HEK293 (cell line): ENCODE results near the gene FTO.
A peak's percentile ranks its signal among the peaks of the same experiment; 100 is the strongest.

Experiments used
- CTCF ChIA-PET: fragments of 350-600 bp; formaldehyde crosslinking; extraction: SDS; loops from one replicate; lab custom pipeline; 2021; ENCODE audit warnings: antibody characterized with exemption; lab: Yijun Ruan, JAX
- POLR2A ChIA-PET: fragments of 300-600 bp; formaldehyde crosslinking; extraction: SDS; loops from one replicate; lab custom pipeline; 2020; ENCODE audit warnings: antibody characterized with exemption, inconsistent platforms; lab: Yijun Ruan, JAX
- H3K27ac ChIP-seq: fragments of 200-500 bp; sonication (Bioruptor generic); 2 replicates; pipeline ENCODE4 v1.5.1; 2014; ENCODE audit warnings: low read depth, low read length, control low read depth, inconsistent platforms; ENCODE audit errors: extremely low read depth
- H3K36me3 ChIP-seq, 2 experiments: fragments of 200-500 bp in 1 of 2; sonication (Bioruptor generic) in 1 of 2; 1 replicate in 1 of 2; 2 replicates in 1 of 2; pipeline ENCODE4 v1.5.1; 2014 to 2017; ENCODE audit warnings: inconsistent platforms in 2 of 2, low read length in 2 of 2; ENCODE audit not compliant: control insufficient read depth in 2 of 2, insufficient read depth in 1 of 2
- H3K4me1 ChIP-seq: fragments of 200-500 bp; sonication (Bioruptor generic); 2 replicates; pipeline ENCODE4 v1.5.1; 2014; ENCODE audit warnings: mild to moderate bottlenecking, low read length, inconsistent platforms; ENCODE audit not compliant: control insufficient read depth, insufficient read depth
- H3K4me3 ChIP-seq: 2 replicates; pipeline ENCODE4 v1.5.1; 2011; ENCODE audit warnings: low read depth, mild to moderate bottlenecking, control low read depth, low read length, moderate library complexity
- H3K9me3 ChIP-seq: fragments of 200-500 bp; sonication (Bioruptor generic); 2 replicates; pipeline ENCODE4 v1.5.1; 2014; ENCODE audit warnings: low read depth, low read length, inconsistent platforms; ENCODE audit not compliant: control insufficient read depth, insufficient read depth
- ELK4 ChIP-seq: IDR thresholded peaks from 2 replicates; pipeline ENCODE4 v1.6.1; 2011; ENCODE audit warnings: mild to moderate bottlenecking, low read depth, low read length, borderline replicate concordance
- GLI2 ChIP-seq: fragments of 450-650 bp; formaldehyde crosslinking; IDR thresholded peaks from 2 replicates; pipeline ENCODE4; 2017; ENCODE audit warnings: missing biosample characterization, missing genetic modification characterization, low read depth, borderline replicate concordance
- GLI4 ChIP-seq: fragments of 450-650 bp; formaldehyde crosslinking; IDR thresholded peaks from 2 replicates; pipeline ENCODE4 v1.5.1; 2016; ENCODE audit warnings: missing biosample characterization, missing genetic modification characterization
- HOXA7 ChIP-seq: sonication (generic); formaldehyde crosslinking; IDR thresholded peaks from 2 replicates; pipeline ENCODE4 v1.8.1; 2022; ENCODE audit warnings: missing genetic modification reagents, borderline replicate concordance
- KLF16 ChIP-seq: fragments of 450-650 bp; formaldehyde crosslinking; IDR thresholded peaks from 2 replicates; pipeline ENCODE4 v1.5.1; 2017; ENCODE audit warnings: missing biosample characterization, missing genetic modification characterization
- KLF7 ChIP-seq: fragments of 450-650 bp; formaldehyde crosslinking; IDR thresholded peaks from 2 replicates; pipeline ENCODE4 v1.5.1; 2016; ENCODE audit warnings: missing biosample characterization, missing genetic modification characterization, borderline replicate concordance
- PBX3 ChIP-seq: sonication (generic); formaldehyde crosslinking; IDR thresholded peaks from 2 replicates; pipeline ENCODE4 v1.8.1; 2022; ENCODE audit warnings: mild to moderate bottlenecking, moderate library complexity, missing genetic modification reagents
- SCRT1 ChIP-seq: fragments of 450-650 bp; formaldehyde crosslinking; IDR thresholded peaks from 2 replicates; pipeline ENCODE4 v1.5.1; 2016; ENCODE audit warnings: missing biosample characterization, missing genetic modification characterization, borderline replicate concordance
- TCF7L2 ChIP-seq: IDR thresholded peaks from 2 replicates; pipeline ENCODE4 v1.6.1; 2011; ENCODE audit warnings: low read depth, mild to moderate bottlenecking, inconsistent platforms, low read length, moderate library complexity, borderline replicate concordance
- ZBTB8A ChIP-seq: fragments of 450-650 bp; formaldehyde crosslinking; IDR thresholded peaks from 2 replicates; pipeline ENCODE4 v1.5.1; 2016; ENCODE audit warnings: missing biosample characterization, missing genetic modification characterization
- ZNF114 ChIP-seq: fragments of 450-650 bp; formaldehyde crosslinking; IDR thresholded peaks from 2 replicates; pipeline ENCODE4 v1.5.0; 2017; ENCODE audit warnings: missing biosample characterization, missing genetic modification characterization
- ZNF292 ChIP-seq: fragments of 450-650 bp; formaldehyde crosslinking; IDR thresholded peaks from 2 replicates; pipeline ENCODE4 v1.5.1; 2016; ENCODE audit warnings: low read depth, missing biosample characterization, missing genetic modification characterization, borderline replicate concordance
- ZNF501 ChIP-seq: fragments of 450-650 bp; formaldehyde crosslinking; IDR thresholded peaks from 2 replicates; pipeline ENCODE4 v1.5.1; 2016; ENCODE audit warnings: missing biosample characterization, missing genetic modification characterization
- ZNF843 ChIP-seq: fragments of 450-650 bp; formaldehyde crosslinking; IDR thresholded peaks from 2 replicates; pipeline ENCODE4 v1.5.1; 2016; ENCODE audit warnings: missing biosample characterization, missing genetic modification characterization
- ZSCAN16 ChIP-seq: fragments of 450-650 bp; formaldehyde crosslinking; IDR thresholded peaks from 2 replicates; pipeline ENCODE4 v1.5.1; 2016; ENCODE audit warnings: missing biosample characterization, missing genetic modification characterization
- TF ChIP-seq, protein P1 (sequence below): fragments of 450-650 bp; formaldehyde crosslinking; IDR thresholded peaks from 2 replicates; pipeline ENCODE4 v1.5.0; 2017; ENCODE audit warnings: missing biosample characterization, missing genetic modification characterization, borderline replicate concordance
- TF ChIP-seq, protein P2 (sequence below): fragments of 450-650 bp; formaldehyde crosslinking; conservative IDR thresholded peaks from 2 replicates; pipeline ENCODE4 v1.5.1; 2016; ENCODE audit warnings: low read depth, missing biosample characterization, missing genetic modification characterization
- TF ChIP-seq, protein P3 (sequence below): fragments of 450-650 bp; formaldehyde crosslinking; IDR thresholded peaks from 2 replicates; pipeline ENCODE4 v1.5.1; 2017; ENCODE audit warnings: missing biosample characterization, missing genetic modification characterization

FTO gene

GRCh38 chr16:53936052-53936451, 232.1 kb downstream of the FTO start:
- H3K4me3 ChIP-seq = no peak overlapping the region
- POLR2A ChIA-PET = no interaction called here
- CTCF ChIA-PET = no interaction called here
- H3K27ac ChIP-seq = no peak overlapping the region
- no peaks in the 10 kb centered on the region for H3K36me3 ChIP-seq
- H3K4me1 ChIP-seq = peaks cover 7% of the 10 kb centered on the region; the same call in 1 of the 2 replicates
- TF ChIP-seq GLI2 (tag by site-specific recombination) (no peak), KLF7 (tag by site-specific recombination) (no peak), ZNF114 (tag by site-specific recombination) (no peak), KLF16 (no peak), HOXA7 (CRISPR knock-in tag) (no peak), ZNF501 (tag by site-specific recombination) (no peak), GLI4 (tag by site-specific recombination) (no peak), ZSCAN16 (no peak), ZNF292 (no peak), PBX3 (CRISPR knock-in tag) (no peak)
- TF ChIP-seq, protein P1, sequence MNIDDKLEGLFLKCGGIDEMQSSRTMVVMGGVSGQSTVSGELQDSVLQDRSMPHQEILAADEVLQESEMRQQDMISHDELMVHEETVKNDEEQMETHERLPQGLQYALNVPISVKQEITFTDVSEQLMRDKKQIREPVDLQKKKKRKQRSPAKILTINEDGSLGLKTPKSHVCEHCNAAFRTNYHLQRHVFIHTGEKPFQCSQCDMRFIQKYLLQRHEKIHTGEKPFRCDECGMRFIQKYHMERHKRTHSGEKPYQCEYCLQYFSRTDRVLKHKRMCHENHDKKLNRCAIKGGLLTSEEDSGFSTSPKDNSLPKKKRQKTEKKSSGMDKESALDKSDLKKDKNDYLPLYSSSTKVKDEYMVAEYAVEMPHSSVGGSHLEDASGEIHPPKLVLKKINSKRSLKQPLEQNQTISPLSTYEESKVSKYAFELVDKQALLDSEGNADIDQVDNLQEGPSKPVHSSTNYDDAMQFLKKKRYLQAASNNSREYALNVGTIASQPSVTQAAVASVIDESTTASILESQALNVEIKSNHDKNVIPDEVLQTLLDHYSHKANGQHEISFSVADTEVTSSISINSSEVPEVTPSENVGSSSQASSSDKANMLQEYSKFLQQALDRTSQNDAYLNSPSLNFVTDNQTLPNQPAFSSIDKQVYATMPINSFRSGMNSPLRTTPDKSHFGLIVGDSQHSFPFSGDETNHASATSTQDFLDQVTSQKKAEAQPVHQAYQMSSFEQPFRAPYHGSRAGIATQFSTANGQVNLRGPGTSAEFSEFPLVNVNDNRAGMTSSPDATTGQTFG (tag by site-specific recombination) = no peak
- TF ChIP-seq, protein P2, sequence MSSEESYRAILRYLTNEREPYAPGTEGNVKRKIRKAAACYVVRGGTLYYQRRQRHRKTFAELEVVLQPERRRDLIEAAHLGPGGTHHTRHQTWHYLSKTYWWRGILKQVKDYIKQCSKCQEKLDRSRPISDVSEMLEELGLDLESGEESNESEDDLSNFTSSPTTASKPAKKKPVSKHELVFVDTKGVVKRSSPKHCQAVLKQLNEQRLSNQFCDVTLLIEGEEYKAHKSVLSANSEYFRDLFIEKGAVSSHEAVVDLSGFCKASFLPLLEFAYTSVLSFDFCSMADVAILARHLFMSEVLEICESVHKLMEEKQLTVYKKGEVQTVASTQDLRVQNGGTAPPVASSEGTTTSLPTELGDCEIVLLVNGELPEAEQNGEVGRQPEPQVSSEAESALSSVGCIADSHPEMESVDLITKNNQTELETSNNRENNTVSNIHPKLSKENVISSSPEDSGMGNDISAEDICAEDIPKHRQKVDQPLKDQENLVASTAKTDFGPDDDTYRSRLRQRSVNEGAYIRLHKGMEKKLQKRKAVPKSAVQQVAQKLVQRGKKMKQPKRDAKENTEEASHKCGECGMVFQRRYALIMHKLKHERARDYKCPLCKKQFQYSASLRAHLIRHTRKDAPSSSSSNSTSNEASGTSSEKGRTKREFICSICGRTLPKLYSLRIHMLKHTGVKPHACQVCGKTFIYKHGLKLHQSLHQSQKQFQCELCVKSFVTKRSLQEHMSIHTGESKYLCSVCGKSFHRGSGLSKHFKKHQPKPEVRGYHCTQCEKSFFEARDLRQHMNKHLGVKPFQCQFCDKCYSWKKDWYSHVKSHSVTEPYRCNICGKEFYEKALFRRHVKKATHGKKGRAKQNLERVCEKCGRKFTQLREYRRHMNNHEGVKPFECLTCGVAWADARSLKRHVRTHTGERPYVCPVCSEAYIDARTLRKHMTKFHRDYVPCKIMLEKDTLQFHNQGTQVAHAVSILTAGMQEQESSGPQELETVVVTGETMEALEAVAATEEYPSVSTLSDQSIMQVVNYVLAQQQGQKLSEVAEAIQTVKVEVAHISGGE (tag by site-specific recombination) = no peak
- no peaks in the 10 kb centered on the region for H3K9me3 ChIP-seq

GRCh38 chr16:53936529-53936928, 232.6 kb downstream of the FTO start:
- Histone ChIP-seq H3K4me3 (no peak overlapping the region), H3K27ac (no peak overlapping the region), H3K4me1 (peaks cover 7% of the 10 kb centered on the region; the same call in 1 of the 2 replicates), H3K36me3 (no peaks in the 10 kb centered on the region), H3K9me3 (no peaks in the 10 kb centered on the region)
- ChIA-PET POLR2A (no interaction called here), CTCF (interaction anchor here (0.9 kb wide), 1 partner anchor 45 kb away, joined by 5 read pairs; no protein-coding TSS in a partner anchor)
- TF ChIP-seq ELK4 (no peak), TCF7L2 (peak; percentile 74; the same call in 1 of the 2 replicates), ZBTB8A (tag by site-specific recombination) (no peak), SCRT1 (tag by site-specific recombination) (no peak), ZNF843 (no peak)
- TF ChIP-seq, protein P3, sequence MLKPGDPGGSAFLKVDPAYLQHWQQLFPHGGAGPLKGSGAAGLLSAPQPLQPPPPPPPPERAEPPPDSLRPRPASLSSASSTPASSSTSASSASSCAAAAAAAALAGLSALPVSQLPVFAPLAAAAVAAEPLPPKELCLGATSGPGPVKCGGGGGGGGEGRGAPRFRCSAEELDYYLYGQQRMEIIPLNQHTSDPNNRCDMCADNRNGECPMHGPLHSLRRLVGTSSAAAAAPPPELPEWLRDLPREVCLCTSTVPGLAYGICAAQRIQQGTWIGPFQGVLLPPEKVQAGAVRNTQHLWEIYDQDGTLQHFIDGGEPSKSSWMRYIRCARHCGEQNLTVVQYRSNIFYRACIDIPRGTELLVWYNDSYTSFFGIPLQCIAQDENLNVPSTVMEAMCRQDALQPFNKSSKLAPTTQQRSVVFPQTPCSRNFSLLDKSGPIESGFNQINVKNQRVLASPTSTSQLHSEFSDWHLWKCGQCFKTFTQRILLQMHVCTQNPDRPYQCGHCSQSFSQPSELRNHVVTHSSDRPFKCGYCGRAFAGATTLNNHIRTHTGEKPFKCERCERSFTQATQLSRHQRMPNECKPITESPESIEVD (tag by site-specific recombination) = no peak
